GM12891 (cell line): ENCODE measurements around the gene INHBC.
"Not testable (repeated sequence)": the region's sequence is repeated elsewhere in the genome, so short reads cannot be mapped to it uniquely, and the experiment has no call there.

Experiments
- PAX5 ChIP-seq: IDR thresholded peaks from 2 replicates; pipeline ENCODE4 v1.6.1; 2011; ENCODE audit warnings: low read length, moderate library complexity, mild to moderate bottlenecking; ENCODE audit not compliant: insufficient read depth, severe bottlenecking
- POLR2A ChIP-seq: IDR thresholded peaks from 2 replicates; pipeline ENCODE4 v1.6.1; 2011; ENCODE audit warnings: low read depth, low read length, control low read depth
- POLR2AphosphoS5 ChIP-seq: IDR thresholded peaks from 2 replicates; pipeline ENCODE4 v1.6.1; 2011; ENCODE audit warnings: low read depth, low read length, control low read depth

GRCh38 chr12:57414160-57414559 lies 20.4 kb upstream of the INHBC start:
- TF ChIP-seq POLR2A, PAX5, POLR2AphosphoS5: not testable (repeated sequence)
